GM19455 (cell line): ENCODE results near the gene GOLIM4.

Experiments
- ATAC-seq: cut with Tn5 transposase; IDR thresholded peaks from one replicate; pipeline ENCODE4 v1.9.1; 2021; ENCODE audit not compliant: unreplicated experiment

Gene GOLIM4

DNA sequence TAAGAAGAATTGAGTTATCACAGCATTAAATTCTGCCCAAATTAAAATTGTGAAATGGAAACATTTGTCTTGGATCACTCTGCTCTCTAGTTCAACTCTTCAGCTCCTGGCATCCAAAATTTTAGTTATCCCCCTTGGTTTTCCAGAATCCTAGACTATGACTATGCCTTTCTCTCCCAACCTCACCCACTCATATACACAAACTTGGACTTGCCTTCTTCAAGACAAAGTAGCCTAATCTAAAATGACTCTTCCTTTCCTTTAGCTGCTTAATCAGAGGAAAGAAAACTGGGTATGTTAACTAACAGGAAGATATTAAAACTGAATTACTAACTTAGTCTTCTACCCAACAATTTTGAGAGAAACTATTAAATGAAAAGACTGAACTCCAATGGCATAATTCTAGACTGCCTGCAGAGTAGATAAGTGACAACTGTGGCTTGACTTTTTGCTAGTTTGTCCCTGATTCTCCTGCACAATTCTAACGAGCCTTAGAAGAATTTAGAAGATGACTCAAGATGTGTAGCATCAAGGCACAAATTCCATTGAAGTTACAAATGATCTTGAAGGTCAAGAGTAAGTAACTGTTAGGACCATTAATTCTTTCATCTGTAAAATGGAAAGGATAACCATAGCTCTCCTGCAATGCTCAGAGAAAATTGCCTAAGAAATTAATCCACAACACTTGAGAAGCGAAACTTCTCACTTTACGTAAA, 5.2 kb upstream of the GOLIM4 start:
- no peak for ATAC-seq

DNA sequence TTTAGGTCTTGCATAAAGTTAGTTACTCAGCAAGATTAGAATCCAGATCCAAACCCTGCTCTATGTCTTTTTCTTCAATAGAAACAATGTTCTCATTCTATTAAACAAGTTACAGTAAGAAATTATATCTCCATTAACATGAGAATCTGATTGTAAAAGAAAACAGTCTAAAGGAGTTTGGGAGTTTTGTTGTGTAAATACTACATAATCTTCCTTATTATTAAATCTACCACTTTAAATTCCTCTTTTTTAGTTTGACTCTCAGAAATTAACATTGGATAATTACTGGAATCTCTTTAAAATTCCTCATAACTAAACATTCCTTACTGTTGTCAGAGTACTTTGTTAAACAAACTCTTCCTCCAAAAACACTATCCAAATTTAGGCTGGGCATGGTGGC, 1.7 kb upstream of the GOLIM4 start:
- ATAC-seq: no peak

DNA sequence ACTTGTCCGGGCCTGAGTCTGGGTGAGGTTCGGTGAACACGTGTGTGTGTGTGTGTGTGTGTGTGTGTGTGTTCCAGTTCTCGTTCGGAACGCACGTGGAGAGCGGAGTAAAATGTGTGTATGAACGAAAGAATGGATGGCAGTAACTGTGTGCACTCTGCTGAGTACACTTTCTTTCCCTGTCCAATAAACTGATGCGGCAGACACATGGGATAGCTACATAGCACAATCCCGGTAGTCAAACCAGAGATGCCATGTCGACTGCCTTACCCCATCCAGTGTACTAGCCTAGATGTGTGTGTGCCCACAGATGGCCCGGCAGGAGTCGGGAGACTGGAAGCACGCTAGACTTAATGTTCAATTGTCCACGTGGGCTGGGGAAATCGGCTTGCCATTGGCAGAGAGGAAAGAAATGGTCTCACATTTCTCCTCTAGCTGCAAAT, 507 bp upstream of the GOLIM4 start:
- peak; percentile 2 for ATAC-seq

DNA sequence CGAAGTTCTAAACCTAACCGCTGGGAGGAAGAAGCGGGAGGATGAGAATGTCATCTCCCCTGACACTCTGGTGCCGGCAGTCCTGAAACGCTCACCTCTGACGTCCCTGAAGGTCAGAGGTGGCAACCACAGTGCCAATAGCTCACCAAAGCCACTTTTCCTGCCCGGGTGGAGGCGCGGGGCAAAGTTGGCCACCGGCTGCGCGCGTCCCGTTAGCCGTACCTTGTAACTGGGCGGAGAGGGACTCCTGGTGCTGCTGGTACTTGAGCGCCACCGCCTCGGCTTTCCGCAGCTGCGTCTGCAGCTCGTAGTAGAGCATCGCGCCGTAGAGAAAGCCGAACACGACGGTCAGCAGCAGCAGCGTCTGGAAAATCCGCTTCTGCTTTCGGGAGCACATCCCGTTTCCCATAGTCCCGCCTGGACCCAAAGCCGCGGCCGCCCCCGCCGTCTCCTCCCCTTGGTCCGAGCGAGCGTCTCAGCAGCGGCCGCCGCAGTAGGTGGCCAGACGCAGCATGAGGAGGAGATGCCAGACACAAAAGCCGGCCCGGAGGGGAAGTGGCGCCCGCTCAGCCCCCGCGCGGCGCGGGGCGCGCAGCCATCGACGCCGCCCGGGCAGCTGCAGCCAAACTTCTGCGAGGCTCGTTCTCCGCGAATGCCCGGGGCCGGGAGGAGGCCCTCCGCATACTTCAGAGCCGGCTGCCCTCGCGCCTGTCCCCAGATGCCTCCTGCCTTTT, 680 bp downstream of the GOLIM4 start:
- peak; percentile 46 for ATAC-seq

DNA sequence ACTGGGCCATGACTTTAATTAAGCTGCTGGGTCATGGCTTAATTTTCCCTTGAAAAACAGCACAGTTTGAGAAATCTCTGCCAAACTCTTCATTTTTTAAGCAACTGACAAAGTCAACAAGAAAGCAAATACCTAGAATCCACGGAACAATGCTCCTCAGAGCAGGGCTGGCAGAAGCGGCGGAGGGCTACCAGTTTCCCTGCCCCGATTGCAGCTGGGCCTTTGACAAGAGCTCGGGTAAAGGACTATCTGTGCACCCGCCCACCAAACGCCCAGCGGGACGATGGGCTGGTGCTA, 1.2 kb downstream of the GOLIM4 start:
- ATAC-seq: no peak

DNA sequence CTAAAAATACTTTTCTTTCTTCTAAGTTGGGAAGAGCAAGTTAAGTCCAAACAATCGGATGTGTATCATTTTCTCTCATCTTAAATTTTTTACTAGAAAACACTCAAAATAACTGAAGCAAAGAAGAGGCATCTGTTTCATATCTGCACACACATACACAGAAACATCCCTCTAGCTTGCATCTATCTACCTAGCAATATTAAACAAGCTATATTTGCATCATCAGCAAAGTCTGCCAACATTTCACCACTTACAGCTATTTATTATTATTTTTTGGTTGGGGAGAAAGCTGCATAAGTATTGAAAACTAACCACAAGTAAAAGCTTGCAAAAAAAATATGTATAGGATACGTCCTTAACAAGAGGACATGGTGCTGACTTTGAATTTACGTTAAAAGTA, 1.9 kb downstream of the GOLIM4 start:
- ATAC-seq: no peak

DNA sequence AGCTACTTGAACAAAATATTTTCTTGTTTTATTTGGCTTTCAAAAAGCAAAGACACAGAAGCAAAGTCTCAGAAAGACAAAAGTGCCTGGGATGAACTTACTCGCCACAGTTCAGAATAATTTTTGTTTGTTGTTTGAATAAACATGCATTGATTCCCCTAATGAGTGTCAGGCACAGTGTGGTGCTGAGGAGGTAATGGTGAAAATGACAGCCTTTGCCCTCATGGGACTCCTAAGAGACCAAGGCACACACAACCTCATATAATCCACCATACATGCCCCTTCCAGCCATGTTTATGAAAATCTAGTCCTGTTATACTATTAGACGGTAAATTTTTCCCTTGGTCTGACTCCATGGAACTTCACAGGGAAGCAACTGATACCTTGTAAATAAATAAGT, 2.5 kb downstream of the GOLIM4 start:
- ATAC-seq: no peak

DNA sequence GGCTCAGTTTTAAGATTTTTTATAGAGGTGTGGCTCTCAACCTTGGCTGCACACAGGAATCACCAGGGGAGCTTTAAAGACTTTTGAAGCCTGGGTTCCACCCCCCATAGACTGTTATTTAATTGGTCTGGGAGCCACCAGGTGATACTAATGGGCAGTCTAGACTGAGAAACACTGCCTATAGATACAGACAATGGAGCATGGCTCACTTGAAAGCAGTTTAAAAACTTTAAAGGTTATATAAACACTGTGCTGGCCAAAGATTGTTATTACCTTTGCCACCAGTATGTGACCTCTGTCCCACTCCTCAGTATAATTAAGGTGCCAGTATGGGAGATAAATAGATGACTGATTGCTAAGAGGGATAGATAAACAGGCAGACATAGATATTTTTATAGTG, 3.8 kb downstream of the GOLIM4 start:
- no peak for ATAC-seq

DNA sequence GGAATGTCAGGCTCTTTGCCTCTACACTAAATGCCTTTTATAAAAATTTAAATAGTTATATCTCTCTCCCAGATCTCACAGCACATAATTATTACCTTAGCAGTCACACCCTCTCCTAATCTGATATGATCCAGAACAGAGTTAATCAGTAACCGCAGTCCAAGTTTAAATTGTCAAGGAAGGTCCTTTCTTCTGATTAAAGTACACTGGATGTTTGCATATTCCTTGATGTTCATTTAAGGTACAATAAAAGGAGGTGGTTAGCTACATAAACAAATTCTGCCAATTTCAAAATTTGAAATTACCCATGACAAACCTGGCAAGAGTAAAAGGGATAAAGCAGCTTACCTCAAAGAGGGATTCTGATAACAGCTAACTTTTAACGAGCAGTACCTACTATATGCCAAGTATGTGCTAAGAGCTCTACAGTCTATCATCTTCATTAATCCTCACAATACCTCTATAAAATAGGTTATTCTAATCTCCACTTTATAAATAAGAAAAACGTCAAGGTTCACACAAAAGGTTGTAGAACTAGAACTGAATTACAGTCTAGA, 4.3 kb downstream of the GOLIM4 start:
- ATAC-seq: no peak

DNA sequence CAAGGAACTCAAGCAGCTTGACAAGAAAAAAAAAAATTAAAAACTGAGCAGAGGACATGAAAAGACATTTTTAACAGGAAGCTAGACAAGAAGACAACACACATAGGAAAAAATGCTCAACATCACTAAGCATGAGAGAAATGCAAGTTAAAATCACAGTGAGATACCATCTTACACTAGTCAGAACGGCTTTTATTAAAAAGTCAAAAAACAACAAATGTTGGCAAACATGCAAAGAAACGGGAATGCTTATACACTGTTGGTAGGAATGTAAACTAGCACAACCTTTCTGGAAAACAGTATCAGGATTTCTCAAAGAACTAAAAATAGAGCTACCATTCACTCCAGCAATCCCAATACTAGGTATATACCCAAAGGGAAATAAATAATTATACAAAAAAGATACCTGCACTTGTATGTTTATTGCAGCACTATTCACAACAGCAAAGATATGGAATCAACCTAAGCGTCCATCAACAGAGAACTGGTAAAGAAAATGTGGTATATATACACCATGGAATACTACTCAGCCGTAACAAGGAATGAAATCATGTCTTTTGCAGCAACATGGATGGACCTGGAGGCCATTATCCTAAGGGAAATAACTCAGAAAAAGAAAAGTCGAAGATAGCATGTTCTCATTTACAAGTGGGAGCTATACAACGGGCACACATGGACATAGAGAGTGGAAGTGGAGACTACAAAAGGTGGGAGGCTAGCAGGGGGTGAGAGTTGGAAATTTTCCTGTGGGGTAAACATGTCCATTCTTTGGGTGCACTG, 5.2 kb downstream of the GOLIM4 start:
- no peak for ATAC-seq

DNA sequence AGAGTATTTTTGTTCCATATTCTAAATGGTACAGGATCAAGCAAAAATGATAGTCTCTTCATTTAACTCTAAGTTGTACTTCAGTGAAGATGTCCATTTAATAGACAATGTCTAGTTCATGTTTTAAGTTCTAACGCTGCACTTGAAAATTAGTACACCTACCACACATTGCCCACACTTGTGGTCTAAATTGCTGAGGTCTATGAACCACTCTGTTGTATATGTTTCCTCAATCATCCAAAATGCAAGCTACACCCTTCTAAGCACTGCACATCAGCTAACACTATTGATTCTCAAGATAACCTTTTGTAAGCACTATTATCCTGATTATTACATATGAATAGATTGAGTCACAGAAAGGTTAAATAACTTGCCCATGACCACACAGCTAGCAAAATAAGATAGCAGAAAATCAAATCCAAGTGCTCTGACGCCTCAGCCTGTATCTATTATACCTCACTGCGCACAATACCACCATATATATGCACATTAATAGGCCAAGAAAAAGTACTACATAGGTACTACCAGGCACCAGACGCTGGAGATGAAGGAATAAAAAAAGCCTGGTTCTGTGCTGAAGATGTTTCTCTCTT, 6.4 kb downstream of the GOLIM4 start:
- ATAC-seq: no peak

DNA sequence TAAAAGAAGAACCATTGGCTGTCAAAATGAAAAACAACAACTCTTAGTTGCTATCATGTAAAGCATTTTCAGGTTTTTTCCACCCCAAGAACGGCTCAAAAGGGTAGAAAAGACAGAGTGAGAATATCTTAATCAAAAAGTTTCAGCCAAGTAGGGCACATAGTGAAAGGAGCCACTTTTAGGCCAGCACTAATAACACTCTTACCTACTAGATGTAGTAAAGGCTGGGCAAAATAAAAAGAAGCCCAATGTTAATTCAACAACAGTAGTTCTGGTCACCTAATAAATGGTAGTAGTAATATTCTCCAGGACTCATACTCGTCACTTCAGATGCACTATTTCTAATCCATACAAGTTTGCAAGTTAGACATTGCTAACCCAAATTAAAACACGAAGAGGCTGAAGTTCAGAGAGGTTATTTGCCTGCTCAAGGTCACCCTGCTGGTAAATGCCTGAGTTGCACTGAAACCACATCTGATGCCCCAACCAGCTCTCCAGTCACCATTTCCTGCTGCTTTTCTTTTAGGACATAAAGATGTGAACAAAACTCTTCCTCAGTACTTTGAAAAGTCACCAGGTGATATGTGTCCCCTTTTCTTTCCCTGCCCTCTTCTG, 7.5 kb downstream of the GOLIM4 start:
- peak; percentile 84 for ATAC-seq

DNA sequence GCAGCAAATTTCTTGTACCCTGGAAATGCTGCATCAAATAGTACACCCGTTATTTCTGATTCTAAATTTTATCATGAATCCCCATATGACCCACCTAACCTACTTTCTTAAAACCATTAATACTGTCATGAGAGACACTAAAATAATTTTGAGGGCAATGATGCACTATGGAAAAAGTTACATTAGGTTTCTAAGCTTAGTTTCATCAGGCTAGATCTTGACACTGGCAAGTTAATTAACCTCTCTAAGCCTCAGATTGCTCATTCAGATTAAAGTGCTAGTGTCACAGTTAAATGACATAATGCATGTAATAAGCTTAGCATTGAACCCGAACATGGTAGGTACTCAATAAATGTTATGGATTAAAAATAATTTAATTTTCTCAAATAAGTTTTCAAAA, 8.2 kb downstream of the GOLIM4 start:
- no peak for ATAC-seq

DNA sequence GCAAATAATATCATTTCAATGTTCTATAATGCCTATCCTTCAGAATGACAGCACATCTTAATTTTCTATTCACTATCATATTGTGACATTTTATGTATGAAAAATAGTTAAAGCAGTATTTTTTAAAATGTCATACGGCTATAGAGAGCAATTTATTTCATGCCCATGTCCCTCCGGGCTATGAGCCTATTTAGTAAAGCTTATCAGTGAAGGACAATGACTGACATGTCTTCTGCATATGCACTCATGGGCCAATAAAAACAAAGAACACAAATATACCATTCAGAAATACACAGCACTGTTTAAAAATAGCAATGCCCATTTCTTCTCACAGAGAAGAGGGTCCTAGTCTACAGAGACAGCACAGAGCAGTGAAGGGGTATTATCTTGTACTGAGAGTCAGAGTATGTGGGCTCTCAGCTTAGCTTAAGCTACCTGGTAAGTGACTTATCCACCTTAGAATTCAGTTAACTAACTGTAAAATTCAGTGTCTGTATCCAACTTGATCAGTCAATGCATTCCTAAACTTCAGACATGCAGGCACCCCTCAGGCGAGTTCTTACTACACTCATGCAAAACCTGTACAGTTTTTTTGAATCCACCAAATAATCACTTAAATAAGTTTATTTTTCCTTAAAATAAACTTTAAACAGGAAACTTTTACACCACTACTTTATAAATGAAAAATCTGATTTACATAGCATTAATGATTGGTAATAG, 9.0 kb downstream of the GOLIM4 start:
- ATAC-seq: no peak

DNA sequence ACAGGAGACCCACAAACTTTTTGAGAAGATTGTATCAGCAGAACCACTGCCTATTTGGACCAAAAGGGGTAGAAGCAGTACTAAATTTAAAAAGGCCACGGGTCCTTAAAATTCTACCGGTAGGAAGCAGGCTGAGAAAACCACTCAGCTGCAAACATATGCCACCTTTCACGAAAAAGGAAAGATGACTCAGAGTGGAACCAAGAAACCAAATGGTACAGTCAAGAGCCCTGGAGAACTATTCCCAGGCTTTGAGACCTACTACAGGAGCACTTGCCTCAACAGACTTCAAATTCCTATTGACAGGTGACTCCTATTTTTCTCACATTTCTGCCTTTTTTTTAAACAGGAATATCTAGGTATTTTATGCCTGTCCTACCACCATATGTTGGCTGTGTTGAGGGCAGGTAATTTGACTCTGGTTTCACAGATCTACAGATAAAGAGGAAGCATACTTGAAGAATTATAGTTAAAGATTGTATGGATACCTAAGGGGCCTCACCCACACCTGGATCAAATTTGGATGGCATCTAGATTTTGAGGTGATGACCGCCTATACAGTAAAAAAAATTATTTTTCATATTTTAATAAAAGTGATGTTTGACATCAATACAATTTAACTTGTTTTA, 10.1 kb downstream of the GOLIM4 start:
- ATAC-seq: peak; percentile 46

DNA sequence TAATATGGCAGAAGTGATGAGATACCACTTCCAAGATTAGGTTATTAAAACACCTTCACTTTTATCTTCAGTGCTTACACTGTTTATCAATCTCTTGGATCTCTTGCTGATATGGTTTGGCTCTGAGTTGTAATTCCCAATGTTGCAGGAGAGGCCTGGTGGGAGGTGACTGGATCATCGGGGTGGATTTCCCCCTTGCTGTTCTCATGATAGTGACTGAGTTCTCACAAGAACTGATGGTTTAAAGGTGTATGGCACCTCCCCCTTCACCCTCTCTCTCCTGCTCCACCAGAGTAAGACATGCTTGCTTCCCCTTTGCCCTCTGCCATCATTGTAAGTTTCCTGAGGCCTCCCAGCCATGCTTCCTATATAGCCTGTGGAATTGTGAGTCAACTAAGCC, 11.8 kb downstream of the GOLIM4 start:
- no peak for ATAC-seq

DNA sequence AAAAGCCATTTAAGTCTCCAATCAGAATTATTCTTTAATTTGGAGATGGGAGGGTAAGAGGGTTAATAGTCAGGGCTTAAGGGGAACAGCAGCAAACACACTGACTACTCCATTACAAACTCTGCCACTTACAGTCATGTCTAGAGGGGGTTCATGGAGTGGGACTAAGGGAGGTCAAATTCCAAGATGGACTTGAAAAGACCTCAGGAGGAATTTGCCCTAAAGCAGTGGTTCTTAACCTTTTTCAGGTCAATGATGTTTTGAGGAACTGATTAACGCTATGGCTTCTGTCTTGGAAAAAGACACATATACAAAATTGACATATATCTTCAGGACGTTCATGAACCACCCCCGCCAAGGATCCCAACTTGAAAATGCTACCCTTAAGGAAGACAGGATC, 13.9 kb downstream of the GOLIM4 start:
- ATAC-seq: no peak

DNA sequence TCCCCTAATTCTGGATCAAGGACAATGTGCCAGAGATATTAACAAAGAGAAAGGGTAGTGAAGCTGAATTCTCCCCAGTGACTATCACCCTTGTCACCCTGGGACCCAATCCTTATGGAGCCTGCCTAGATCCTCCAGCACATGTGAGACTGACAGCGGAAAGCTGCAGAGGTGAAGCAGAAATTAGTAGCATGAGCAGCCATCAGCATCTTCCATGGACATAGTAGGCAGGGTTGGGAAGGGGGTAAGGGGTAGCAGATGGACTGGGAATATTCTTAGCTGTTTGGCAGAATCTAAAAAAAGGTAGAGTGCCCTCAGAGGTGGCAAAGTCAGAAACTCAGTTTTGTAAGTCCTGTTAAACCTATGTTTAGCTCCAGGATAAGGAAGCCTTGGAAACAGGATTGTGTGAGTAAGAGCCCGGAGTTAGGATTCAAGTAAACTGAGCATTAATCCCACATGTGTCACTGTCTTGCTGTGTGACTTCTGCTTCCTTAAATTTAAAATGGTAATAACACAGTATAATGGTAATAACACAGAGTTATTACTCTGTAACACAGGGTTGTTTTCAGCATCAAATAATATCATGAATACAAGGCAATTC, 14.5 kb downstream of the GOLIM4 start:
- no peak for ATAC-seq

DNA sequence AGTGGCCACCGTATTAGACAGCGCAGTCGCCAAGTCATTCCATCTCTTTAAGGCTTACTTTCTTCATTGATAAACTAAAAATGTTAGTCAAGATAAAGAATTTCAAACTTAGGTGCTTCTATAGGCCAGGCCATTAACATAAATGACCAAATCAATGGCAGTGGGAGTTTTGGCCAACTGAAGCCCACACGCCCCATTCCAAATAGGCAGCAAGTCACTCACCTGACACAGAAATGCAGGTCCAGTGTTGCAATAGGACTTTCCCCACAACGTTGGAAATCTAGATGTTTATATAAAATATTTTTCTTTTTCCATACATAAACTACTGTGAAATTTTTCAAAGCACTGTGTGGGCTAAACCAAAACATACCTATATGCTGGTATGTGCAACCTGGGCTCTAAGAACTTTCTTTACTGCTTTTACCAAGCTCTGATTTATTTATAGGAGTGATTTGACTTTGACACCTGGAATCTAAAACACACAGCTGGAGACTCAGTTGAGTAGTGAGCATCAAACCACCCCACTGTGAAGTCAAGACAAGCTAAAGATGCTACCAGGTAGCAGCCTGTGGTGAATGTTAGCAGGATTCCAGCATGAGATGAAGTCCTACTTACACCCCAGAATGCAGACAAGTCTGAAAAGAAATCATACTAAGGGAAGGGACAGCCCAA, 15.1 kb downstream of the GOLIM4 start:
- ATAC-seq: no peak
